Measurements from ENCODE around the gene RTN4.

Gene RTN4

DNA sequence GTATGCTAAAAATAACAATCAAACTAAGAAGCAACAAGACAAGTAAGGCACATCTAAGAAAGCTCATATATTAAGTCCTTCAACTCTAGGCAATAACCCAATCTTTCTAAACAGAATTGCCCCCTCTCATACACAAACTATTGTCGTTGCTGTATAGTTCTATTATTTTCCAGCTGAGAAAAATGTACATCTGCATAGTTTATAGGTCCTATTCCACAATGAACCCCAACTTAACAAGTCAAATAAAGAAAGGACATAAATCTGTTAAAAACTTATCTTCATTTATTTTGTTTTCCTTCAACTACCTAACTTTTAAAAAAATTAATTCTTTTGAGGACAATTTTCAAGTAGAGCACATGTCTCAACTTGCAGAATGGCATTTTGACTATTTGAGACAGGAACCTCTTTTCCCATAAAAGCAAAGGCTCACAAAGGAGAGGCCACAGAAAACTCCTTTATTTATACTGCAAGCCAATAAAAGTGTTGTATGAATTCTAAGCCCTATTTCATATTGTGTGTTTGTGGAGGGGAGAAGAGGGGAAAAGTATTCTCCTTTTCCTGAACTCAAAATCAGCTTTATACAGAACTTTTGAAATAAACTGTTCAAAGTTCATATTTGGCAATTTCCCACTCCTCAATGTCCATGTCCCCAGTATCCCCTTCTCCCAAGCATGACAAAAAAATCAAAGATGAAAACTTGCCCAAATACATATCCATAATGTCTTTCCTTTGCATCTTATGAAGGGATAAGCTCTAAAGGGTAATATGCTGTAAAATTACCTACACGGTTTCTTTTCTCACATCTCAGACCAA is 37.4 kb downstream of the RTN4 start:
- ATAC-seq = no peak
- TF ChIP-seq RARB (CRISPR knock-in tag; IDR thresholded peaks at IDR 0.05) (no peak), CSRNP3 (CRISPR knock-in tag; IDR thresholded peaks at IDR 0.05) (no peak), ZFP3 (CRISPR knock-in tag; IDR thresholded peaks at IDR 0.05) (no peak), ZNF565 (CRISPR knock-in tag; conservative IDR thresholded peaks at IDR 0.05; ENCODE audit: low read depth) (no peak), TCF4 (CRISPR knock-in tag; IDR thresholded peaks at IDR 0.05; ENCODE audit: borderline replicate concordance) (no peak), ZFP30 (CRISPR knock-in tag; IDR thresholded peaks at IDR 0.05) (no peak), GLIS3 (CRISPR knock-in tag; IDR thresholded peaks at IDR 0.05) (no peak), ZNF70 (CRISPR knock-in tag; IDR thresholded peaks at IDR 0.05) (no peak), PPARA (CRISPR knock-in tag; IDR thresholded peaks at IDR 0.05; ENCODE audit: borderline replicate concordance) (no peak), PATZ1 (CRISPR knock-in tag; IDR thresholded peaks at IDR 0.05; ENCODE audit: borderline replicate concordance) (no peak), TSHZ2 (CRISPR knock-in tag; IDR thresholded peaks at IDR 0.05) (no peak), ESRRG (CRISPR knock-in tag; IDR thresholded peaks at IDR 0.05) (no peak), ISL1 (CRISPR knock-in tag; IDR thresholded peaks at IDR 0.05) (no peak), OSR1 (CRISPR knock-in tag; IDR thresholded peaks at IDR 0.05) (no peak), CSDC2 (CRISPR knock-in tag; IDR thresholded peaks at IDR 0.05) (no peak), ARNTL (CRISPR knock-in tag; IDR thresholded peaks at IDR 0.05; ENCODE audit: borderline replicate concordance, low read depth) (no peak), SNAI2 (CRISPR knock-in tag; IDR thresholded peaks at IDR 0.05) (no peak), BACH2 (CRISPR knock-in tag; IDR thresholded peaks at IDR 0.05; ENCODE audit: borderline replicate concordance) (no peak)

DNA sequence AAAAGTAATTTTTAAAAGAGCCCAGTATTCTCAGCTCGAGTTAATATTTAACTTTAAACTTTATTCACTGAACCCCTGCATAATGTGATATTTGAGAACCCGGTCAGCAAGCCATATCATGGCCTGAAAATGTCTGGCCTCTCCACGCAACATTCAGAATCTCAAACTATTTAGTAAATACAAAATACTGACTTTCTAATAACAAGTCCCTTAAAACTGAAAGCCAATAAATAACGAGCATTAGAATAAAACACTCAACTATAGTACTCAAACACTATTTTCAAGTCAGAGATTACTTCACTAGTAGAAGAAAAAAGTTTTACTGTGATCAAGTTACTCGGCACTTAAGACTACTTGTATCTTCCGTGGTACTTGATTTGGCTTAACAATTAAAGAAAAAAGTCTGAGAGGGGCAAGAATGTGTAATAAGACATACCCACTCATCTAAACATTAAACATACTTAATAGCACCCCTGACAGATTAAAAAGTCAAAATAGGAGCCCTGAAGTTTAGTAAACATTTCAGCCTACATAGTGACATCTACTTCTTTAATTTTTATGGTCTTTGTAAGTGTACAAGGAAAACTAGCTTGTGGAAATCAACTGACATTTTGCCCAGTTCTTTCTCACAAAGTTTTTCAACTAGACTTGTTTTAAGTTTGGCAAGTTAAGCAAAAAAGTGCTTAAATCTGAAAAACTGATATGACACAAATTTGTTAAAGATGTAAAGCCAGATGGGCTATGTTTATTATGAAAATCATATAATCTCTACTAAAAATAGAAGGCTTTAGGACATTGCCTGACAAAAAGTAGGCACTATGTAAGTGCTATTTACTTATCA is 38.2 kb downstream of the RTN4 start:
- TF ChIP-seq ZC3H10 (CRISPR knock-in tag; IDR thresholded peaks at IDR 0.05) (no peak), ZNF565 (CRISPR knock-in tag; conservative IDR thresholded peaks at IDR 0.05; ENCODE audit: low read depth) (no peak), PPARA (CRISPR knock-in tag; IDR thresholded peaks at IDR 0.05; ENCODE audit: borderline replicate concordance) (no peak), CSRNP3 (CRISPR knock-in tag; IDR thresholded peaks at IDR 0.05) (no peak), ZFP3 (CRISPR knock-in tag; IDR thresholded peaks at IDR 0.05) (no peak)
- TF ChIP-seq, protein P1, sequence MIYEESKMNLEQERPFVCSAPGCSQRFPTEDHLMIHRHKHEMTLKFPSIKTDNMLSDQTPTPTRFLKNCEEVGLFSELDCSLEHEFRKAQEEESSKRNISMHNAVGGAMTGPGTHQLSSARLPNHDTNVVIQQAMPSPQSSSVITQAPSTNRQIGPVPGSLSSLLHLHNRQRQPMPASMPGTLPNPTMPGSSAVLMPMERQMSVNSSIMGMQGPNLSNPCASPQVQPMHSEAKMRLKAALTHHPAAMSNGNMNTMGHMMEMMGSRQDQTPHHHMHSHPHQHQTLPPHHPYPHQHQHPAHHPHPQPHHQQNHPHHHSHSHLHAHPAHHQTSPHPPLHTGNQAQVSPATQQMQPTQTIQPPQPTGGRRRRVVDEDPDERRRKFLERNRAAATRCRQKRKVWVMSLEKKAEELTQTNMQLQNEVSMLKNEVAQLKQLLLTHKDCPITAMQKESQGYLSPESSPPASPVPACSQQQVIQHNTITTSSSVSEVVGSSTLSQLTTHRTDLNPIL (CRISPR knock-in tag; IDR thresholded peaks at IDR 0.05; ENCODE audit: low read depth) = no peak
- no peak for ATAC-seq
